Left forelimb (tissue), 1 donor: ENCODE measurements around the gene CORO1C.

Experiments
- DNase-seq: peaks from one replicate; pipeline ENCODE4 v3.0.0-alpha.2; 2018; ENCODE audit warnings: low spot score

CORO1C gene

GRCh38 chr12:108724890-108725151 is 6.5 kb downstream of the CORO1C start:
- no peak for DNase-seq

- no peak for DNase-seq
Measured at GRCh38 chr12:108724054-108724889, 7.0 kb downstream of the CORO1C start.

- DNase-seq = no peak
Measured at GRCh38 chr12:108722992-108723766, 8.1 kb downstream of the CORO1C start.

- DNase-seq = no peak
Measured at GRCh38 chr12:108722463-108722862, 8.9 kb downstream of the CORO1C start.

- no peak for DNase-seq
Measured at GRCh38 chr12:108721824-108722223, 9.5 kb downstream of the CORO1C start.

- DNase-seq = no peak
Measured at GRCh38 chr12:108720757-108721514, 10.4 kb downstream of the CORO1C start.

GRCh38 chr12:108717243-108717642 is 14.1 kb downstream of the CORO1C start:
- DNase-seq = no peak

- DNase-seq = no peak
Measured at GRCh38 chr12:108714866-108715265, 16.5 kb downstream of the CORO1C start.

GRCh38 chr12:108713471-108713870 is 17.8 kb downstream of the CORO1C start:
- DNase-seq = no peak

GRCh38 chr12:108712925-108713203 is 18.5 kb downstream of the CORO1C start:
- no peak for DNase-seq

GRCh38 chr12:108712165-108712924 is 19.0 kb downstream of the CORO1C start:
- no peak for DNase-seq

GRCh38 chr12:108711489-108712164 is 19.7 kb downstream of the CORO1C start:
- DNase-seq = no peak

GRCh38 chr12:108709697-108710096 is 21.6 kb downstream of the CORO1C start:
- DNase-seq = no peak

- no peak for DNase-seq
Measured at GRCh38 chr12:108704527-108704926, 26.8 kb downstream of the CORO1C start.

- DNase-seq = no peak
Measured at GRCh38 chr12:108702595-108703320, 28.6 kb downstream of the CORO1C start.

GRCh38 chr12:108701779-108702441 is 29.4 kb downstream of the CORO1C start:
- no peak for DNase-seq

- no peak for DNase-seq
Measured at GRCh38 chr12:108700833-108701541, 30.3 kb downstream of the CORO1C start.

GRCh38 chr12:108699955-108700563 is 31.3 kb downstream of the CORO1C start:
- DNase-seq = no peak

GRCh38 chr12:108697905-108698304 is 33.4 kb downstream of the CORO1C start:
- no peak for DNase-seq

GRCh38 chr12:108696996-108697290 is 34.4 kb downstream of the CORO1C start:
- no peak for DNase-seq
